Calu3 (cell line): Measurements from ENCODE around the gene SMIM8. TPM values are rescaled to one million over a fixed set of nuclear protein-coding genes. Genes with fewer than 3 reads are reported as not detected.

Experiments
- BruUV-seq: library from RNA; stranded (reverse); fragments of 400-500 nt; replicated peaks from 2 replicates; lab custom pipeline; 2021; lab: Mats Ljungman, UMichigan
- CTCF ChIA-PET: fragments of 300-600 bp; sonication (Branson Sonifier 250); formaldehyde crosslinking; loops from one replicate; lab custom pipeline; 2022; ENCODE audit warnings: antibody characterized with exemption; lab: Charles Lee
- DNase-seq: peaks from one replicate; pipeline ENCODE4 v3.0.0; 2022
- H3K27ac Mint-ChIP-seq: one replicate; pipeline ENCODE4 v1.8.0; 2022; ENCODE audit warnings: mixed read lengths; ENCODE audit not compliant: unreplicated experiment
- H3K27me3 Mint-ChIP-seq: one replicate; pipeline ENCODE4 v1.8.0; 2022; ENCODE audit warnings: mixed read lengths; ENCODE audit not compliant: unreplicated experiment
- H3K36me3 Mint-ChIP-seq: one replicate; pipeline ENCODE4 v1.8.0; 2022; ENCODE audit warnings: mild to moderate bottlenecking, moderate library complexity, mixed read lengths; ENCODE audit not compliant: insufficient read depth, unreplicated experiment
- H3K4me1 Mint-ChIP-seq: one replicate; pipeline ENCODE4 v1.8.0; 2022; ENCODE audit warnings: mild to moderate bottlenecking, low read depth, mixed read lengths; ENCODE audit not compliant: unreplicated experiment
- H3K4me3 Mint-ChIP-seq: one replicate; pipeline ENCODE4 v1.8.0; 2022; ENCODE audit warnings: mild to moderate bottlenecking, low read depth, moderate library complexity, mixed read lengths; ENCODE audit not compliant: unreplicated experiment
- H3K9me3 Mint-ChIP-seq: one replicate; pipeline ENCODE4 v1.8.0; 2022; ENCODE audit warnings: low read depth, mixed read lengths; ENCODE audit not compliant: unreplicated experiment
- CTCF ChIP-seq: fragments of 200-600 bp; IDR thresholded peaks from one replicate; pipeline ENCODE4 v1.8.0; 2022; ENCODE audit warnings: antibody characterized with exemption; ENCODE audit not compliant: unreplicated experiment
- intact Hi-C: fragments of 100-400 bp; cut with micrococcal nuclease; formaldehyde crosslinking; loops from one replicate; pipeline ENCODE4 v1.10.0; 2022; ENCODE audit not compliant: unreplicated experiment
- total RNA-seq: library from RNA; stranded (reverse); gene quantifications from 2 replicates; pipeline ENCODE4 v1.2.3, GENCODE V29; 2022

SMIM8 gene
- total RNA-seq, 1 experiment from 2014 or later = 15.1 TPM

- Mint-ChIP-seq H3K36me3 (no peaks in the 10 kb centered on the region), H3K9me3 (no peaks in the 10 kb centered on the region), H3K27me3 (no peaks in the 10 kb centered on the region), H3K4me3 (no peak overlapping the region), H3K4me1 (no peaks in the 10 kb centered on the region), H3K27ac (no peak overlapping the region)
- CTCF ChIA-PET = no interaction called here
- intact Hi-C loops = no loop called here
- no TSS peak for BruUV-seq
- DNase-seq = no peak
- TF ChIP-seq CTCF = no peak
These were observed 12.3 kb downstream of the SMIM8 start for GRCh38 chr6:87334683-87335082.

- no peak for DNase-seq
- no peak overlapping the region for H3K27ac Mint-ChIP-seq
- H3K4me1 Mint-ChIP-seq = no peaks in the 10 kb centered on the region
- no peak for TF ChIP-seq CTCF
- BruUV-seq = no TSS peak
- H3K27me3 Mint-ChIP-seq = no peaks in the 10 kb centered on the region
- CTCF ChIA-PET = no interaction called here
- H3K4me3 Mint-ChIP-seq = no peak overlapping the region
- H3K9me3 Mint-ChIP-seq = no peaks in the 10 kb centered on the region
- H3K36me3 Mint-ChIP-seq = no peaks in the 10 kb centered on the region
- intact Hi-C loops = no loop called here
These were observed 14.0 kb downstream of the SMIM8 start for GRCh38 chr6:87336367-87336766.

GRCh38 chr6:87340230-87340629, 17.8 kb downstream of the SMIM8 start:
- Mint-ChIP-seq H3K4me1 (no peaks in the 10 kb centered on the region), H3K27ac (no peak overlapping the region), H3K27me3 (no peaks in the 10 kb centered on the region), H3K4me3 (no peak overlapping the region), H3K36me3 (peaks cover 5% of the 10 kb centered on the region), H3K9me3 (no peaks in the 10 kb centered on the region)
- no peak for DNase-seq
- intact Hi-C loops = no loop called here
- TF ChIP-seq CTCF = no peak
- no TSS peak for BruUV-seq
- CTCF ChIA-PET = no interaction called here

GRCh38 chr6:87341158-87341557, 18.8 kb downstream of the SMIM8 start:
- CTCF ChIA-PET = no interaction called here
- Mint-ChIP-seq H3K4me1 (no peaks in the 10 kb centered on the region), H3K4me3 (no peak overlapping the region), H3K36me3 (peaks cover 5% of the 10 kb centered on the region), H3K27me3 (no peaks in the 10 kb centered on the region), H3K9me3 (no peaks in the 10 kb centered on the region), H3K27ac (no peak overlapping the region)
- no peak for DNase-seq
- BruUV-seq = no TSS peak
- TF ChIP-seq CTCF = no peak
- intact Hi-C loops = no loop called here
